Measurements from ENCODE around the gene RASAL1. TPM values are rescaled to one million over a fixed set of nuclear protein-coding genes. Genes with fewer than 3 reads are reported as not detected.

Gene RASAL1
- total and polyA plus RNA-seq, 2 experiments from 2014 or later, result 0.24 to 0.33 TPM

GRCh38 chr12:113159937-113160336 lies 24.4 kb upstream of the RASAL1 start:
- no peak for TF ChIP-seq CTCF (IDR thresholded peaks at IDR 0.05; ENCODE audit: low read depth, low read length)

GRCh38 chr12:113158439-113159203 lies 23.1 kb upstream of the RASAL1 start:
- no peak for TF ChIP-seq CTCF (IDR thresholded peaks at IDR 0.05; ENCODE audit: low read depth, low read length)
- Histone ChIP-seq H3K4me1 (ENCODE audit: low read depth) (peaks cover 14% of the 10 kb centered on the region), H3K4me3 (no peak overlapping the region), H3K27ac (no peak overlapping the region), H3K27me3 (peaks cover 33% of the 10 kb centered on the region), H3K9me3 (ENCODE audit: low read depth) (no peaks in the 10 kb centered on the region), H3K36me3 (peaks cover 7% of the 10 kb centered on the region)
- DNase-seq (ENCODE audit: low read depth in 1 of 2, low spot score in 1 of 2), result no peak

More at GRCh38 chr12:113159937-113160336, 24.4 kb upstream of the RASAL1 start:
- Histone ChIP-seq H3K9me3 (ENCODE audit: low read depth) (no peaks in the 10 kb centered on the region), H3K4me1 (ENCODE audit: low read depth) (peaks cover 14% of the 10 kb centered on the region), H3K27ac (no peak overlapping the region), H3K27me3 (peaks cover 20% of the 10 kb centered on the region), H3K36me3 (peaks cover 7% of the 10 kb centered on the region), H3K4me3 (no peak overlapping the region)
- DNase-seq (ENCODE audit: low read depth in 1 of 2, low spot score in 1 of 2), result no peak

- H3K27ac ChIP-seq, result no peak overlapping the region
- H3K27me3 ChIP-seq, result peaks cover 46% of the 10 kb centered on the region
- no peaks in the 10 kb centered on the region for H3K9me3 ChIP-seq (ENCODE audit: low read depth)
- no peak overlapping the region for H3K4me3 ChIP-seq
- peaks cover 6% of the 10 kb centered on the region for H3K4me1 ChIP-seq (ENCODE audit: low read depth)
- no peak for DNase-seq (ENCODE audit: low read depth in 1 of 2, low spot score in 1 of 2)
- peaks cover 7% of the 10 kb centered on the region for H3K36me3 ChIP-seq
- no peak for TF ChIP-seq CTCF (IDR thresholded peaks at IDR 0.05; ENCODE audit: low read depth, low read length)
Measured at GRCh38 chr12:113157218-113157859, 21.8 kb upstream of the RASAL1 start.

- Histone ChIP-seq H3K4me3 (no peak overlapping the region), H3K4me1 (ENCODE audit: low read depth) (no peaks in the 10 kb centered on the region), H3K27ac (no peak overlapping the region), H3K36me3 (peaks cover 7% of the 10 kb centered on the region), H3K27me3 (peaks cover 59% of the 10 kb centered on the region), H3K9me3 (ENCODE audit: low read depth) (no peaks in the 10 kb centered on the region)
- no peak for DNase-seq (ENCODE audit: low read depth in 1 of 2, low spot score in 1 of 2)
- TF ChIP-seq CTCF (IDR thresholded peaks at IDR 0.05; ENCODE audit: low read depth, low read length), result no peak
Measured at GRCh38 chr12:113155646-113156045, 20.1 kb upstream of the RASAL1 start.

- peaks cover 59% of the 10 kb centered on the region for H3K27me3 ChIP-seq
- no peak overlapping the region for H3K27ac ChIP-seq
Measured at GRCh38 chr12:113155060-113155459, 19.5 kb upstream of the RASAL1 start.

More at GRCh38 chr12:113155060-113155459, 19.5 kb upstream of the RASAL1 start:
- no peak for DNase-seq (ENCODE audit: low read depth in 1 of 2, low spot score in 1 of 2)
- Histone ChIP-seq H3K4me3 (no peak overlapping the region), H3K9me3 (ENCODE audit: low read depth) (no peaks in the 10 kb centered on the region), H3K4me1 (ENCODE audit: low read depth) (no peaks in the 10 kb centered on the region), H3K36me3 (peaks cover 7% of the 10 kb centered on the region)
- TF ChIP-seq CTCF (IDR thresholded peaks at IDR 0.05; ENCODE audit: low read depth, low read length), result no peak

Data from cardiac muscle cell (in vitro differentiated cells and primary cell).